ENCODE measurements around the gene MAP3K20. TPM values are rescaled to one million over a fixed set of nuclear protein-coding genes. Genes with fewer than 3 reads are reported as not detected.

The MAP3K20 gene
- total and polyA plus RNA-seq, 2 experiments from 2014 or later = 7.6 to 9.6 TPM

GRCh38 chr2:173254659-173255058 lies 179.0 kb downstream of the MAP3K20 start (continued):
- TF ChIP-seq ZNF462 (CRISPR knock-in tag; IDR thresholded peaks at IDR 0.05) (no peak), JUNB (IDR thresholded peaks at IDR 0.05; ENCODE audit: unreplicated experiment) (no peak), EZH2 (IDR thresholded peaks at IDR 0.05; ENCODE audit: low read depth, unreplicated experiment) (no peak)
- TF ChIP-seq, protein P1, sequence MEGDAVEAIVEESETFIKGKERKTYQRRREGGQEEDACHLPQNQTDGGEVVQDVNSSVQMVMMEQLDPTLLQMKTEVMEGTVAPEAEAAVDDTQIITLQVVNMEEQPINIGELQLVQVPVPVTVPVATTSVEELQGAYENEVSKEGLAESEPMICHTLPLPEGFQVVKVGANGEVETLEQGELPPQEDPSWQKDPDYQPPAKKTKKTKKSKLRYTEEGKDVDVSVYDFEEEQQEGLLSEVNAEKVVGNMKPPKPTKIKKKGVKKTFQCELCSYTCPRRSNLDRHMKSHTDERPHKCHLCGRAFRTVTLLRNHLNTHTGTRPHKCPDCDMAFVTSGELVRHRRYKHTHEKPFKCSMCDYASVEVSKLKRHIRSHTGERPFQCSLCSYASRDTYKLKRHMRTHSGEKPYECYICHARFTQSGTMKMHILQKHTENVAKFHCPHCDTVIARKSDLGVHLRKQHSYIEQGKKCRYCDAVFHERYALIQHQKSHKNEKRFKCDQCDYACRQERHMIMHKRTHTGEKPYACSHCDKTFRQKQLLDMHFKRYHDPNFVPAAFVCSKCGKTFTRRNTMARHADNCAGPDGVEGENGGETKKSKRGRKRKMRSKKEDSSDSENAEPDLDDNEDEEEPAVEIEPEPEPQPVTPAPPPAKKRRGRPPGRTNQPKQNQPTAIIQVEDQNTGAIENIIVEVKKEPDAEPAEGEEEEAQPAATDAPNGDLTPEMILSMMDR (conservative IDR thresholded peaks at IDR 0.05; ENCODE audit: low read depth in 2 of 2) = no peak
- TF ChIP-seq, protein P2, sequence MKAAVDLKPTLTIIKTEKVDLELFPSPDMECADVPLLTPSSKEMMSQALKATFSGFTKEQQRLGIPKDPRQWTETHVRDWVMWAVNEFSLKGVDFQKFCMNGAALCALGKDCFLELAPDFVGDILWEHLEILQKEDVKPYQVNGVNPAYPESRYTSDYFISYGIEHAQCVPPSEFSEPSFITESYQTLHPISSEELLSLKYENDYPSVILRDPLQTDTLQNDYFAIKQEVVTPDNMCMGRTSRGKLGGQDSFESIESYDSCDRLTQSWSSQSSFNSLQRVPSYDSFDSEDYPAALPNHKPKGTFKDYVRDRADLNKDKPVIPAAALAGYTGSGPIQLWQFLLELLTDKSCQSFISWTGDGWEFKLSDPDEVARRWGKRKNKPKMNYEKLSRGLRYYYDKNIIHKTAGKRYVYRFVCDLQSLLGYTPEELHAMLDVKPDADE (IDR thresholded peaks at IDR 0.05) = no peak

DNA sequence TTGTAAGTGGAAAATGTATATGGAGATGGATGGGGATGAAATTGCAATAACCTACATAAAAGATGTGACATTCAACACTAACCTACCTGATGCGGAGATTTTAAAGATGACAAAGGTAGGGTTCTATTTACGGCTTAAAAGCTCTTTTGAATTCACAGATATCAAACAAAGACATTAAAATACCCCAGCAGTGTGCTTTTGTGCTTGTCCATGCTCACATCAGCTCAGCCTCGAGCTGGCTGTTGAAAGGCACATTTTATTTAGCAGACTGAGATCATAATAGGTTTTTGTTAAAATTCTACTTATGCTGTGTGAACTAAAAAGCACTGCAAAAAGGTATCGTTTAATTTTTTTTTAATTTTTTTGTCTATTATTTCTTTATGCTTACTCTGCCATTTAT lies 183.1 kb downstream of the MAP3K20 start:
- Histone ChIP-seq H3K4me2 (0 out of 2 replicates have a peak overlapping the region, but pooled peaks have one; percentile 3), H3K4me3 (no peak overlapping the region), H3K27me3 (ENCODE audit: insufficient read depth) (no peaks in the 10 kb centered on the region), H3F3A (replicated peaks; ENCODE audit: low read depth) (no peaks in the 10 kb centered on the region), H4K20me1 (replicated peaks; ENCODE audit: insufficient read depth) (no peaks in the 10 kb centered on the region), H3K79me2 (replicated peaks; ENCODE audit: insufficient read depth) (no peaks in the 10 kb centered on the region), H2AFZ (no peak overlapping the region), H3K4me1 (ENCODE audit: insufficient read depth) (peaks cover 13% of the 10 kb centered on the region), H3K27ac (ENCODE audit: low read depth) (no peak overlapping the region), H3K36me3 (ENCODE audit: insufficient read depth) (no peaks in the 10 kb centered on the region), H3K9me2 (ENCODE audit: insufficient read depth) (no peaks in the 10 kb centered on the region)
- peaks cover 1% of the 10 kb centered on the region for H3K27me3 Mint-ChIP-seq (ENCODE audit: insufficient read depth, low read depth, poor library complexity)
- no peak for ATAC-seq
- H3K27ac Mint-ChIP-seq = no peak overlapping the region
- H3K4me1 Mint-ChIP-seq = peaks cover 19% of the 10 kb centered on the region
- no peak overlapping the region for H3K4me3 Mint-ChIP-seq
- DNase-seq (ENCODE audit: low spot score) = no peak
- H3K9me3 Mint-ChIP-seq = no peaks in the 10 kb centered on the region
- H3K36me3 Mint-ChIP-seq (ENCODE audit: low read depth) = peaks cover 6% of the 10 kb centered on the region; the same call in 2 of the 3 replicates
- TF ChIP-seq POLR2AphosphoS5 (IDR thresholded peaks at IDR 0.05; ENCODE audit: low read depth) = no peak
- TF ChIP-seq CREB1 (CRISPR knock-in tag; IDR thresholded peaks at IDR 0.05; ENCODE audit: low read depth) = no peak
- TF ChIP-seq ZNF331 (CRISPR knock-in tag; IDR thresholded peaks at IDR 0.05; ENCODE audit: low read depth) = no peak
- TF ChIP-seq NANOG (IDR thresholded peaks at IDR 0.05; ENCODE audit: borderline replicate concordance) = no peak
- no peak for TF ChIP-seq EZH2phosphoT487 (IDR thresholded peaks at IDR 0.05; ENCODE audit: unreplicated experiment)
- TF ChIP-seq, protein P2 (IDR thresholded peaks at IDR 0.05) = no peak
- no peak for TF ChIP-seq STAT1 (IDR thresholded peaks at IDR 0.05; ENCODE audit: unreplicated experiment)
- no peak for TF ChIP-seq JUNB (IDR thresholded peaks at IDR 0.05; ENCODE audit: unreplicated experiment)
